ENCODE data around the gene RDH16. TPM values are rescaled to one million over a fixed set of nuclear protein-coding genes. Genes with fewer than 3 reads are reported as not detected.
"Not testable (repeated sequence)": the region's sequence is repeated elsewhere in the genome, so short reads cannot be mapped to it uniquely, and the experiment has no call there.

RDH16 gene
- total RNA-seq, 1 donor from 2014 or later = 0.23 TPM

DNA sequence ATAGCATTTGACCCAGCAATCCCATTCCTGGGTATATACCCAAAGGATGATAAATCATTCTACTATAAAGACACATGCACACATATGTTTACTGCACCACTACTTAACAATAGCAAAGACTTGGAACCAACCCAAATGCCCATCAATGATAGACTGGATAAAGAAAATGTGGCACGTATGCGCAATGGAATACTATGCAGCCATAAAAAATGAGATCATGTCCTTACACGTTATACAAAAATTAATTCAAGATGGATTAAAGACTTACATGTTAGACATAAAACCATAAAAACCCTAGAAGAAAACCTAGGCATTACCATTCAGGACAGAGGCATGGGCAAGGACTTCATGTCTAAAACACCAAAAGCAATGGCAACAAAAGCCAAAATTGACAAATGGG, 39.3 kb downstream of the RDH16 start:
- intact Hi-C loops (cut with micrococcal nuclease) = not testable (repeated sequence)

DNA sequence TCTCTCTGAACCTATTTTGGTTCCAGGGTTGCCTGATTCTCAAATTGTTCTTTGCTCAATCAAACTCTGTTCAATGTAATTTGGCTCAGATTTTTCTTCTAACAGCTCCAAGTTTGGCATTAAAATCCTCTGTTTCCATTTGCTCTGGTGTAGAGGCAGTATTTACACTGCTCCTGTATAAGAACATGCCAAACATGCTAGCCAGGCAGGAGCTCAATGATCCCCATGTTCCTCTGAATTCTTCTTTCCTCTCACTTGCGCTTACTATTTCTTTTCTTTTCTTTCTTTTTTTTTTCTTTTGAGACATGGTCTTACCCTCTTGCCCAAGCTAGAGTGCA, 40.4 kb downstream of the RDH16 start:
- H3K27me3 Mint-ChIP-seq (ENCODE audit: insufficient read depth) = peaks cover under 1% of the 10 kb centered on the region
- H3K4me3 Mint-ChIP-seq = no peak overlapping the region
- H3K4me1 Mint-ChIP-seq (ENCODE audit: low read depth) = no peaks in the 10 kb centered on the region
- no peak overlapping the region for H3K27ac Mint-ChIP-seq
- peaks cover 4% of the 10 kb centered on the region for H3K9me3 Mint-ChIP-seq
- intact Hi-C loops (cut with micrococcal nuclease) = no loop called here
- DNase-seq (ENCODE audit: low spot score) = no peak
- no peaks in the 10 kb centered on the region for H3K36me3 Mint-ChIP-seq (ENCODE audit: low read depth)

More for the DNA sequence above, 39.3 kb downstream of the RDH16 start:
- not testable (repeated sequence) for H3K36me3 Mint-ChIP-seq (ENCODE audit: low read depth); H3K4me3 Mint-ChIP-seq; DNase-seq (ENCODE audit: low spot score); H3K4me1 Mint-ChIP-seq (ENCODE audit: low read depth); H3K9me3 Mint-ChIP-seq; H3K27me3 Mint-ChIP-seq (ENCODE audit: insufficient read depth); H3K27ac Mint-ChIP-seq

DNA sequence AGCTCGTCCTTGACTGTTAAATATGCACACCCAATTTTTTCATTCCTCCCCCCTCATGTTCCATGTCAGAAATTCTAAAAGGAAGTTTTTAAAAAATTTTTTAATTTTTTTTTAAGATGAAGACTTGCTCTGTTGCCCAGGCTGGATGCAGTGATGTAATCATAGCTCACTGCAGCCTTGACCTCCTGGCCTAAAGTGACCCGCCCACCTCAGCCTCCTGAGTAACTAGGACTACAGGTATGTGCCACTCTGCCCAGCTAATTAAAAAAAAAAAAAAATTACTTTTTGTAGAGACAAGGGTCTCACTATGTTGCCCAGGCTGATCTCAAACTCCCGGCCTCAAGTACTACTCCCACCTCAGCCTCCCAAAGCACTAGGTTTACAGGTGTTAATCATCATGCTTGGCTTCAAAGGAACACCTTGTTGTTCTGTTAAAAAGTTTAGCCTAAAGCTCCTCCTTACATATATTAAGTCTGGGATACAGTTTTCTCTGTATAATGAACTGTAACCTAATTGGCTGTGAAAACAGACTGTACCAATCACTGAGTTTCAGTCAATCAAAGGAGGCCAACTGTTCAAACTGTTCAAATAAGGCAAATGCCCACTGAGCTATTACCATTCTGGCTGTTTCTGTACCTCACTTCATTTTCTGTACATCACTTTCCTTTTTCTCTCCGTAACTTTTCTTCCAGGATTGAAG, 41.0 kb downstream of the RDH16 start:
- no peak for DNase-seq (ENCODE audit: low spot score)
- no peak overlapping the region for H3K27ac Mint-ChIP-seq
- peaks cover 2% of the 10 kb centered on the region for H3K27me3 Mint-ChIP-seq (ENCODE audit: insufficient read depth)
- peaks cover 4% of the 10 kb centered on the region for H3K9me3 Mint-ChIP-seq
- H3K4me3 Mint-ChIP-seq = no peak overlapping the region
- no peaks in the 10 kb centered on the region for H3K4me1 Mint-ChIP-seq (ENCODE audit: low read depth)
- intact Hi-C loops (cut with micrococcal nuclease) = no loop called here
- H3K36me3 Mint-ChIP-seq (ENCODE audit: low read depth) = no peaks in the 10 kb centered on the region

- intact Hi-C loops (cut with micrococcal nuclease) = no loop called here
- Mint-ChIP-seq H3K27me3 (ENCODE audit: insufficient read depth) (peaks cover 2% of the 10 kb centered on the region), H3K4me1 (ENCODE audit: low read depth) (no peaks in the 10 kb centered on the region), H3K36me3 (ENCODE audit: low read depth) (no peaks in the 10 kb centered on the region), H3K4me3 (no peak overlapping the region), H3K27ac (no peak overlapping the region), H3K9me3 (peaks cover 11% of the 10 kb centered on the region)
- DNase-seq (ENCODE audit: low spot score) = no peak
Measured at GRCh38 chr12:56914724-56915123, 42.7 kb downstream of the RDH16 start.

DNA sequence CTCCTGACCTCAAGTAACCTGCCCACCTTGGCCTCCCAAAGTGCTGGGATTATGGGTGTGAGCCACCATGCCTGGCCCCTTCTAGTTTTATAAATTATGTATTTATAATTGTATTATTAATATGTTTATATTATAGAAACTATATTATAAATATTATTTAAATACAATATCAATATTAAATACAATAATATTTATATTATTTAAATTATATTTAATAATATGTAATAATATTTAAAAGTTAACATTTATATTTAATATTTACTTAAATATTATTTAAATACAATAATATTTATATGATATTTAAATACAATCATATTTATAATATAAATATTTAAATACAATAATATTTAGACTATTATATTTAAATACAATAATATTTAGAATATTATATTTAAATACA, 43.2 kb downstream of the RDH16 start:
- H3K4me1 Mint-ChIP-seq (ENCODE audit: low read depth) = no peaks in the 10 kb centered on the region
- peaks cover 2% of the 10 kb centered on the region for H3K27me3 Mint-ChIP-seq (ENCODE audit: insufficient read depth)
- H3K4me3 Mint-ChIP-seq = no peak overlapping the region
- DNase-seq (ENCODE audit: low spot score) = no peak
- intact Hi-C loops (cut with micrococcal nuclease) = no loop called here
- H3K9me3 Mint-ChIP-seq = peaks cover 15% of the 10 kb centered on the region
- H3K36me3 Mint-ChIP-seq (ENCODE audit: low read depth) = no peaks in the 10 kb centered on the region
- H3K27ac Mint-ChIP-seq = no peak overlapping the region

DNA sequence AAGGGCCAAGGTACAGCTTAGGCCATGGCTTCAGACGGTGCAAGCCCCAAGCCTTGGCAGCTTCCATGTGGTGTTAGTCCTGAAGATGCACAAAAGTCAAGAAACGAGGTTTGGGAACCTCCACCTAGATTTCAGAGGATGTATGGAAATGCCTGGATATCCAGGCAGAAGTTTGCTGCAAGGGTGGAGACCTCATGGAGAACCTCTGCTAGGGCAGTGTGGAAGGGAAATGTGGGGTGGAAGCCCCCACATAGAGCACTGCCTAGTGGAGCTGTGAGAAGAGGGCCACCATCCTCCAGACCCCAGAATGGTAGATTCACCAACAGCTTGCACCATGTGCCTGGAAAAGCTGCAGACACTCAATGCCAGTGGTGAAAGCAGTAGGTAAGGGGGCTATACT, 48.0 kb downstream of the RDH16 start:
- DNase-seq (ENCODE audit: low spot score); intact Hi-C loops (cut with micrococcal nuclease); H3K4me3 Mint-ChIP-seq; H3K4me1 Mint-ChIP-seq (ENCODE audit: low read depth); H3K27me3 Mint-ChIP-seq (ENCODE audit: insufficient read depth); H3K27ac Mint-ChIP-seq; H3K36me3 Mint-ChIP-seq (ENCODE audit: low read depth): not testable (repeated sequence)
- H3K9me3 Mint-ChIP-seq = peaks cover 32% of the 10 kb centered on the region

GRCh38 chr12:56908136-56908535, 49.3 kb downstream of the RDH16 start:
- Mint-ChIP-seq H3K27me3 (ENCODE audit: insufficient read depth) (peaks cover 4% of the 10 kb centered on the region), H3K4me3 (no peak overlapping the region)
- DNase-seq (ENCODE audit: low spot score) = no peak

GRCh38 chr12:56905852-56906251, 51.6 kb downstream of the RDH16 start:
- Mint-ChIP-seq H3K27ac (no peak overlapping the region), H3K36me3 (ENCODE audit: low read depth) (no peaks in the 10 kb centered on the region)

More at GRCh38 chr12:56908136-56908535, 49.3 kb downstream of the RDH16 start:
- Mint-ChIP-seq H3K9me3 (peaks cover 32% of the 10 kb centered on the region), H3K4me1 (ENCODE audit: low read depth) (no peaks in the 10 kb centered on the region), H3K27ac (no peak overlapping the region), H3K36me3 (ENCODE audit: low read depth) (no peaks in the 10 kb centered on the region)
- intact Hi-C loops (cut with micrococcal nuclease) = no loop called here

GRCh38 chr12:56903374-56903773, 54.0 kb downstream of the RDH16 start:
- Mint-ChIP-seq H3K4me3 (no peak overlapping the region), H3K36me3 (ENCODE audit: low read depth) (no peaks in the 10 kb centered on the region), H3K4me1 (ENCODE audit: low read depth) (no peaks in the 10 kb centered on the region), H3K27me3 (ENCODE audit: insufficient read depth) (peaks cover 3% of the 10 kb centered on the region), H3K27ac (no peak overlapping the region), H3K9me3 (peaks cover 30% of the 10 kb centered on the region)
- intact Hi-C loops (cut with micrococcal nuclease) = no loop called here
- no peak for DNase-seq (ENCODE audit: low spot score)

More at GRCh38 chr12:56905852-56906251, 51.6 kb downstream of the RDH16 start:
- H3K4me3 Mint-ChIP-seq = no peak overlapping the region
- no peak for DNase-seq (ENCODE audit: low spot score)
- peaks cover 43% of the 10 kb centered on the region for H3K9me3 Mint-ChIP-seq
- no peaks in the 10 kb centered on the region for H3K4me1 Mint-ChIP-seq (ENCODE audit: low read depth)
- H3K27me3 Mint-ChIP-seq (ENCODE audit: insufficient read depth) = peaks cover 3% of the 10 kb centered on the region
- intact Hi-C loops (cut with micrococcal nuclease) = no loop called here

Other genes starting within 250 kb of the RDH16 start
- gene NACA, start 232.3 kb downstream of the RDH16 start, total RNA-seq = 942 and 963 TPM in 2 replicates
- gene PRIM1, start 205.3 kb downstream of the RDH16 start, total RNA-seq = 67.5 and 67.8 TPM in 2 replicates
- gene HSD17B6, start 194.3 kb downstream of the RDH16 start, total RNA-seq = 1.3 and 1.7 TPM in 2 replicates
- not detected in 2 replicates for gene SDR9C7, start 23.2 kb downstream of the RDH16 start, total RNA-seq
- 10.3 and 11.2 TPM in 2 replicates for gene ZBTB39, start 48.9 kb upstream of the RDH16 start, total RNA-seq
- gene TAC3, start 58.9 kb upstream of the RDH16 start, total RNA-seq = 0.34 TPM in 1 of 2 replicates, not detected in the other
- gene MYO1A, start 92.5 kb upstream of the RDH16 start, total RNA-seq = 1.1 and 2.6 TPM in 2 replicates
- gene NEMP1, start 121.2 kb upstream of the RDH16 start, total RNA-seq = 70.2 and 71.7 TPM in 2 replicates
- gene NAB2, start 131.5 kb upstream of the RDH16 start, total RNA-seq = 73.6 and 80.3 TPM in 2 replicates
- gene STAT6, start 153.8 kb upstream of the RDH16 start, total RNA-seq = 306 and 318 TPM in 2 replicates
- gene LRP1, start 170.9 kb upstream of the RDH16 start, total RNA-seq = 0.26 and 0.73 TPM in 2 replicates
- not detected in 2 replicates for gene LRP1-AS, start 190.0 kb upstream of the RDH16 start, total RNA-seq